ENCODE data around the gene PDZRN3. TPM values are rescaled to one million over a fixed set of nuclear protein-coding genes. Genes with fewer than 3 reads are reported as not detected.

PDZRN3 gene
- total RNA-seq, 1 donor from 2014 or later = 37.9 TPM

DNA sequence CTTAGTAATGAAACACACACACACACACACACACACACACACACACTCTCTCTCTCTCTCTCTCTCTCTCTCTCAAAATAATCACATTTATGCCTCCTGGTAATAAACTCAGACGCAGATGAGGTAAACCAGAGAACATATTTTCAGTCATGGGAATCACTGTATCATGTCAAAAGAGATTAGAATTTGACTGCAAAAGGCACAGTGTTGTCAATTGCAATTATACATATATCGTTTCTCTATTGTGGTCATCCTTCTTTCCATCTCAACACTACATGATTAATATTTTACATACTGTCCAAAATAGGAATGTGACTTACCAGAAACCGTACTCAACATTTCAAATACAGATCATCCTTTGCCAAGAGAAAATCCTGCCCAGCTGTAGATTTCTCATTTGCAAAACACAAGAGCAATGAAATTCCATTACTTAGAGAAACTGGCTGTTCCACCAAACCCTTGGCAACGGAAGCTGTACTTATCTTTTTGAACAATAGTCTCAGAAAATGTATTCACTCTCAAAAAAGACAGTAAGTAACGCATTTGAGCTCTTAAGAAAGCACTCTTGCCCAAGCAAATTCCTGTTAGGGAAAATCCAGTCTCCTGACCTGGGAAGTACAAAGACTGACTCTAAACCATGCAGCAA lies 24.3 kb downstream of the PDZRN3 start:
- intact Hi-C loops (cut with DNase I) = no loop called here
- ATAC-seq (no peak), DNase-seq (ENCODE audit: low spot score) (no peak)

DNA sequence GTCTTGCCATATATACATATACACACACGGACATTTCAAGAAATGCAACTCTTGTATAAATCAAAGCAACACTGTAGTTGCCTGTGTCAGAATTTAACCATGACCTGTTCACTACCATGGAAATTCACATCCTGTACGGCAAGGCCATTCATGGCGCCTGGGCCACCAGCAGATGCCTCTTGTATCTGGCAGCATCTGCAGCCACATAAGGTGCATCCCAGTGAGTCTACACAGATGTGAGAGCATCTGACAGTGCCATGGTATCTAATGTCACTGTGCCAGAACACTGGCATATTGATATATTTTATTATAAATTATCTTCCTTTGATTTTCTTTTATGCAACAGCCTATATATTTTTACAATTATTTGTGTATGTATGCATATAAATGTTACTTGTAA lies 25.1 kb downstream of the PDZRN3 start:
- intact Hi-C loops (cut with DNase I) = no loop called here
- ATAC-seq (no peak), DNase-seq (ENCODE audit: low spot score) (no peak)

DNA sequence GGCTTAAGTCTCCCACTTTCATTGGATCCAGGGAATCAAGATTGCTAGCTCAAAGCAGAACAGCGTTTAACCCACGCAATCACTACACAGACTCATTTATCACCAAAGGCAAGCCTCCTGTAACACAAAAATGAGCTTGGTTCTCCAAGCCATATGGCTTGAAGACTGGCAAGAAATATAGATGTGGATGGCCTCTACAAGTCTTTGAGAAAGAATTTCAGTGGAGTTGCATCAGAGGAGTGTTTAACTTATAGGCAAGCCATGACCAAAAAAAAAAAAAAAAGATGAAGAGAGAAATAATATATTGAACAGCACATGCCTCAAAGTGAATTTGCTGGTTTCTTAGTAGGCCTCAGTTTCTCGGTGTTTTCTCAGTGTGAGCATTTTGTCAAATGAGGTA lies 27.3 kb downstream of the PDZRN3 start:
- DNase-seq (ENCODE audit: low spot score) (no peak), ATAC-seq (no peak)
- intact Hi-C loops (cut with DNase I) = no loop called here

DNA sequence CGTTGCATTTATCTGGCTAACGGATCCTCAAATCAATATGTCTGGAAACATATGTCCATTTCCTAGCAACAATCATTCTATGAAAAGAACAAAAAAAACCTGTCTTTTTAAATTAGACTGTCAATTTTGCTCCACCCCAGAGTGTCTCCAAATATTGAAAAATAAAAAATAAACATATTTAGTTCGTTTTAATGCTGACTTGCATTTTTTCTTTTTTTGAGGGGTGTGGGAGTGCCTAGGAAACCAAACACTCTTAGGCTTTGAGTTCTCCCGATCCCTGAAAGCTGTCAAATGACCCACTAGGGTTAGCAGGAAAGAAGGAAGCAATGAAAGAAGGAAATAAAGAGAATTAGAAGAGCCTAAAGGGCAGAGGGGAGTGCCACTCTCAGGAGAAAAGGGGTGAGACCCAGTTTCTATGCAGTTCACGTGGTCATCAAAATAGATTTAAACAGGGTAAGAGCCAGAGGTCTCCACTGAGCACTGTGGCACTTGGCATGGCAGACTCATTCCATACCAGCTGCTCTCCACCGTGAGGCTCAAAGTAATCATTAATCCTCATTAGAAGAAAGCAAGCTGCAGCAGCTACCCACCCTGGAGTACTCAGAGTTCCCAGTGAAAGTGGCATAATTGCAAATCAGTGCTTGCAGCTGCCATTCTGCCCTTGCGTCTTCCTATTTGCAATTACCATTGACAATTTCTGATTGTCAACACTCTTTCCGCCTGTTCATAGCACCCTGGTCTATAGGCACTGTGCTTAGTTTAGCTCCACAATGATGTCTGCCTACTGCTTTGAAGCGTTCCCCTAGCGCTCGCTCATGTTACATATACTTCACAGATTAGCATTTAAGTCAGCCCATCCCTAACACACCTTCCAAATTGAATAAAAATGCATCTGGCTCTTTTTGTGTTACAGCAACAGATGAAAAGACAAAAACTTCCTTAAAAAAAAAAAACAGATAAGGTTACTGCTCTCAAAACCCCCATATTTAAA lies 32.3 kb downstream of the PDZRN3 start:
- ATAC-seq (no peak), DNase-seq (ENCODE audit: low spot score) (no peak)
- intact Hi-C loops (cut with DNase I) = no loop called here

DNA sequence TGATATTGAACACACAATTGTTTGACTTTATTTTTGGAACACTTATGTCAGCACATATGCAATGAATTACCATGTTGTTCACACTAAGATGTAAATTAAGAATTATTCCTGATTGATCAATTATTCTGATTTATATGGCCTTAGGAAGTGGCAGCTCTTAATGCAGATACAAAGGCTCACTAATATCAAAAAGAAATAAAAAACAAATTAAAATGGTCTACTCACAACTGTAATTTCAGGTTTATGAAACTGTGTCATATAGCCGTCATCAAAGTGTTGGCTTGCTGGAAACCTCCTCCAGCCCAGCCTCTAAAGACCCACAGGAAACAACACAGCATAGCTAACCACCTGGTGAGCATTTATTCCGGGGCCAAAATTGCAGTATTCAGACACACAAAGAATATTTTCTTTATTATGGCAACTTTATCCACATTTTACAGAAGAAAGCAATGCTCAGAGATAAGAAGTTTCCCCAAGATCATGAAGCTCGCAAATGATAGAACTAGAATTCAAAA lies 33.4 kb downstream of the PDZRN3 start:
- DNase-seq (ENCODE audit: low spot score) (no peak), ATAC-seq (no peak)
- intact Hi-C loops (cut with DNase I) = no loop called here

DNA sequence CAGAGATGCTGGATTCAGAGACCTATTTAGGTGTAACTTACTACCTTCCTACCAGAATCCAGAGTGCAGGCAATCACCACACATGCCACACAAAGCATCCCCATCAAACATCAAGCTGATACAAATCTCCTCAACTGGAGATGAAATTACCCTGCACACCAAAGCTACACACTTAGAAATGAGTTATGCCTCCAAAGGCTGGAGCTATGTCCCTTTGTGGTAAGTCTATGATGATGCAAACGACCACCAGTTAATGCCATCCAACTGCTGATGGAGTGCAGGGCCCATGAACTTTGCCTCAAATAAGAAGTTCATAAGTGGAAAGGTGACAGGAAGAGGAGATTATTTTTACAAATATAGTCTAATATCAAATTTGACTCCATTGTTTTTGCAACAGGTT lies 38.1 kb downstream of the PDZRN3 start:
- no peak for ATAC-seq
- no peak for DNase-seq (ENCODE audit: low spot score)
- intact Hi-C loops (cut with DNase I) = no loop called here

DNA sequence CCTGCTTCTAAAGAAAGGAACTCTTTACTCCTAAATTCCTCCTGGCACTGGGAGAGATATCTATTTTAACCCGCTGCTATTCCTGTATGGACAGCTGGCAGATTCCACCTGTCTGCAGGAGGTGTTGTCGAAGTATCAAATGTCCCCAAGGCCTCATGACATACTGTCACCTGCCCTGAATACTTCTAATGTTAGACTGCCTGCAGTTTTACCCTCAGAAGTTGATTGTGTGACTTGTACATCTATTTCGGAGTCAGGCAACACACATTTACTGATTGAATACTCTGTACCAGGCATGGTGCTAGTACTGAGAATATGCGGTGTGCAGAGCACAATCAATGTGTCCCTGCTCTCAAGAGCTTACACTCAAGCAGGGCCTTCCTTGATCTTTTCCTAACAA lies 38.6 kb downstream of the PDZRN3 start:
- no peak for ATAC-seq
- no peak for DNase-seq (ENCODE audit: low spot score)
- intact Hi-C loops (cut with DNase I) = no loop called here

DNA sequence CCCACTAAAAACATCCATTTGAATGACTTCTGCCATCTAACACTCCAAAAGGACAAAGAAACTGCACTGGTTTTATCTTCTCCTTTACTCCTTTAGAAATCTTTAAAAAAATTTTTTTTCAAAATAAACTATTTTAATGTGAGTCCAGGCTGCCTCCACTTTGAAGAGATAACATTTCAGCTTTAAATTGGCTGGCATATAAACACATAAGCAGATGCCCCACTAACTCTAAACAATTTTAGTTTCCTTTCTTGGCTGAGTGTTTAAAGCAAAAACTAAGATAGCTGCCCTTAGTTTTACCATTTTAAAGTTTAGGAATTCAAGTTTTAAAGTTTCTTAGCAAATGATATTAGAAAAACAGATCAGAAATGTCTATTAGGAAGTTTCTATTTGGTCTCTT lies 39.9 kb downstream of the PDZRN3 start:
- intact Hi-C loops (cut with DNase I) = no loop called here
- no peak for ATAC-seq
- DNase-seq (ENCODE audit: low spot score) = no peak

DNA sequence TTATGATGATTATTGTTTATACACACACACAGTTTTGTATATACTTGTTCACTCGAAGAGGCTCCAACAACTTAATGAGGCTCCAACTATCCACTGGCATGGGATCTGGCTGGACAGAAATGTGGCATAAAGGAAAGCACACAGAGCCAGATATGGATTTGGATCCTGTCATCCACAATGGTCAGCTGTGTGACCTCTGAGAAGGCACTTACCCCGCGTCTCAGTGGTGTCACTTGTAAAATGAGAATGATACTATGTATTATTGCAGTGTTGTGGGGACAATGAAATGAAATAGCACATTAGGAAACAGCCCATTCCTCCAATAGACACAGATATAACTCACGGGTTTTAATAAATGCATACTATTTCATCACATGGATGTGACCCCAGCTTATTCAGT lies 42.2 kb downstream of the PDZRN3 start:
- intact Hi-C loops (cut with DNase I) = no loop called here
- ATAC-seq (no peak), DNase-seq (ENCODE audit: low spot score) (no peak)

DNA sequence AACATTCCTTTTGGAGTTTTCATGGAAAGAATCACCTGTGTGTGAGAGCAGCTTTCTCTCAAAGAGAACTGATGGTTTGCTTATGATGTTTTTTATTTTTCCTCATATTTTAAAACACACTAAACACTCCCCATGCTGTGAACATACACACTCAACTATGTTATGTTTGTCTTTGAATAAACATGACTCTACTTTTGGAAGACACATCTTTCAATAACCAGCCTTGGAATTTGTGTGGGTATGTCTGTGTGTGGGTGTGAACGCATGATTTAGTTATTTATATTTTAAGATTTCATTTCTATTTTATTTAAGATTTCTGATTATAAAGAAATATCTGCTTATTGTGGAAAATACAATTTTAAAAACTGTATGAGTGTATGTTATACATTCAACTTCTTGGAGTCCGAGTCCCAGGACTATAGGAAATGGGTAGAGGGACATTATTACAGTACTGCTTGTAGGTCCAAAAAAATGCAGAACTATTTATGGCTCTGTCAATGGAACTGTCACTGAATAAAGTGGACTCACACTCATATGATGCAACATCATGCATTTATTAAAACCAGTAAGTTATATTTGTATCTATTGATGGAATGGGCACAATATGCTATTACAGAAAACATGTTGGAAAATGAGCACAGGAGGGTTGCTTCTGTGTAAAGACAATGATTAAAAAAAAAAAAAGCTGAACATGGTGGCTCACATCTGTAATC lies 43.5 kb downstream of the PDZRN3 start:
- intact Hi-C loops (cut with DNase I) = no loop called here
- ATAC-seq (no peak), DNase-seq (ENCODE audit: low spot score) (no peak)

DNA sequence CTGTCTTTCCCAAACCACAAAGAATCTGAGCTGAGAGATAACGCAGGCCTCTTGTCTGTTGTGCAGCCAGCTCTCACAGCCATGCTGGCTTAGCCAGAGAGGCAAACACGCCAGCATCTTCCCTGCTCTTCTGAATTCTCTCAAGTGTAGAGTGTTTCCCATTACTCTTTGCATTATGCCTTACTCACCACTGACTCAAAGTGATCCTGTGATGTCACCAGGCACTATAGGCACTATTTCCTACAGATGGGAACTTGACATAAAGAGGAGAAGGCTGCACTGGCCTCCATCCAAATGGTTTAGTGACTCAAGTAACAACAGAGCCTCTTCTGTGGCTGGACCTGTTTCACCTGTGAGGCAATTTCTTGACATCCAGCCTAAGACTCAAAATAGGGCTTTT lies 44.4 kb downstream of the PDZRN3 start:
- no peak for ATAC-seq
- intact Hi-C loops (cut with DNase I) = no loop called here
- no peak for DNase-seq (ENCODE audit: low spot score)

DNA sequence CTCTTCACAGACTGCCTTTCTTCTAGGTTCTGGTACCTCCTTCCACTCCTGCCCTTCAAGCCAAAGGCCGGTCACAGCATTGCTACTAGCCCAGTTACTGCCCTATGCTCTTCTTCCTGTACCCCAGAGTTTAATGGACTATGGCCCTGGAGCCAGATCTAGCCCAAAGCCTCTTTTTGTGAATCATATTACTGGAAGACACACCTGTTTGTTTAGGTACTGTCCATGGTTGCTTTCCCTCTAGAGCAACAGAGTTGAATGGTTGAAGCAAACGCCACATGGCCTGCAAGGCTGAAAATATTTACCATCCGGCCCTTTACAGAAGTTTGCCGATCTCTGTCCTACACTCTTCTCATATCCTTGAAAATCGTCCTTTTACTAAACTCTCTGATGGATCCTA lies 47.0 kb downstream of the PDZRN3 start:
- intact Hi-C loops (cut with DNase I) = no loop called here
- no peak for DNase-seq (ENCODE audit: low spot score)
- ATAC-seq = no peak

DNA sequence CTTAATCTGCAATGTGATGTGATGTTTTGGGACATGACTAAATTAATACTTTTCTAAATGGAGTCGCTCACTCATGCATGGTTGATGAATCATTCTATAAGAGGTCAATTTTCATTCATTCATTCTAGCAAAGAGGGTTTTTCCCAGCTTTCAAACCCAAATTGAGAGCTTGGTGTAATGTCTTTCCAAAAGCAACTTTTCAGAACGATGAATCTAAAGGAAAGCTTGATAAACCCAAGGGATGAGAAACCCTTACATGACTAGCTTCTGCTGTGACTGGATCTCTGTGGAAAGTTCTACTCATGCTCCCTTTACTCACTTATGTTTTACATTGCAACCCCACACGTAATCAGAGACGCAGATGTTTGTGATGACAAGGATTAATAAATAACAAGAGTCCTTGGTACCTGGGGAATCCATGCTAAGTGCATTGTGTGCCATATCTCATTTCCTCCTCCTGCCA lies 47.7 kb downstream of the PDZRN3 start:
- DNase-seq (ENCODE audit: low spot score) (no peak), ATAC-seq (no peak)
- intact Hi-C loops (cut with DNase I) = no loop called here

DNA sequence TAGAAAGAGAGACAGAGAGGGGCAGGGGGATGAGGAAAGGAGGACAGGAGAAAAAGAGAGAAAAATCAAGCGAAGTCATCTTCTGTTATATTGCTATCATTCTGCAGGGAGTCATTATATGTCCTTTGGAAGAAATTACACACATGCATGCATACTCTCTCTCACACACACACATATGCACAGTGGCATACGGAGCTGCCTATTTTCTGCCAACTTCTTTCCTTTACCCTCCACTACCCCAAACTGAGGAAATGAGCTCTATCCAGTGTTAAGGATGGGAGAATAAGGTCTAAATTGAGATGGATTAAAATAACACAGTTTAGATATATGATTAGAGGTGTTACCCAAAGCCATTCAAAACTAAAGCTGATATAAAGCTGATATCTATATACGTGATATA lies 48.8 kb downstream of the PDZRN3 start:
- ATAC-seq = no peak
- intact Hi-C loops (cut with DNase I) = no loop called here

DNA sequence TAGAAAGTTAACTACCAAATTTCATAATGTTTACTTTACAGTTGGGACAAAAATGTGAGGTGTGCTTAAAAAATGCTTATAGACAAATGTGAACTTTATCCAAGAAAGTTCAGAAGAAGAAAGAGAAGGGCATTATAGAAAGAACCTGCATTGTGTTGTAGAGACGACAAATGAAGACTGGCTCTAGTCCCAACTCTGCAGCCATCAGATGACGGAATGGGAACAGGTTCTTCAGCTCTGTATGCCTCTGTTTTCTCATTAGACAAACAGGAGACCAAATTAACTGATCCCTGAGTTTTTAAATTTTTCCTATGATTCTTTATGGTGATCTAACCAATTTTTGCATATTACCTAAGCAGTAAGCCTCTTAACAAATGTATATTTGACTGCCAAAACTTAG lies 49.2 kb downstream of the PDZRN3 start:
- ATAC-seq (no peak), DNase-seq (ENCODE audit: low spot score) (no peak)
- intact Hi-C loops (cut with DNase I) = no loop called here

More for the DNA sequence above, 48.8 kb downstream of the PDZRN3 start:
- no peak for DNase-seq (ENCODE audit: low spot score)

DNA sequence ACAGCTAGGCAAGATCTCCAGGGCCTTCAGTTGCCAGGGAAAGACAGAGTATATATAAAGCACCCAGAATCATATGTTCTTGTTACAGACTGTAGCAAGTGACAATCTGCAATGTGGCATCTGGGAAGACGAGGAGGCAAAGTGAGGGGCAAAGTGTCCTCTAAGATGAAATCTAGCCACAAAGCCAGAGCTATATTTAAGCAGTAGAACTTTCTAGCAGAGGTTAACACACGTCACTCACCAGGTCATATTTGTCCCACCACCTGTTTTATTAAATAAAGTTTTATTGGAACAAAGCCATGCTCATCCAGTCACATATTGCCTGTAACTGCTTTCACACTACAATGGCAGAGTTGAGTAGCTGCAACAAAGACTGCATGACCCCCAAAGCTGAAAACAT lies 51.5 kb downstream of the PDZRN3 start:
- DNase-seq (ENCODE audit: low spot score) (no peak), ATAC-seq (no peak)
- intact Hi-C loops (cut with DNase I) = no loop called here

DNA sequence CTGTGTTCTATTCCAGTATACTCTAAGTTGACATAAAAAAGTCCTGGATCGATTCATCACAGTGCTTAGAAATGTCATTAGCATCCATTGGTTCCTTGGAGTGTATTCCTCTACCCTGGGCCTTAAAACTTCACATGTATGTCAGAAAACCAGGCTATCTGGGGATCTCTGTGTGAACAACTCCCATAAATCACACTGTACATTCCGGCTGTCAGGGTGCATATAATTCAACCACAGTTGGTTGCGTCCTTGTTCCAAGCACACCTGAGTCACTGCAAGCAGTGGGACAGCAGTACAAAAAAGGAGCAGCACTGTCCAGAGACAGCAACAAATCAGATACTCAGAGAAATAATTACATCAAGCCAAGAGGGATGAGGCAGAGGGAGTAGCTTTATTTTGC lies 52.4 kb downstream of the PDZRN3 start:
- DNase-seq (ENCODE audit: low spot score) (no peak), ATAC-seq (no peak)
- intact Hi-C loops (cut with DNase I) = no loop called here

DNA sequence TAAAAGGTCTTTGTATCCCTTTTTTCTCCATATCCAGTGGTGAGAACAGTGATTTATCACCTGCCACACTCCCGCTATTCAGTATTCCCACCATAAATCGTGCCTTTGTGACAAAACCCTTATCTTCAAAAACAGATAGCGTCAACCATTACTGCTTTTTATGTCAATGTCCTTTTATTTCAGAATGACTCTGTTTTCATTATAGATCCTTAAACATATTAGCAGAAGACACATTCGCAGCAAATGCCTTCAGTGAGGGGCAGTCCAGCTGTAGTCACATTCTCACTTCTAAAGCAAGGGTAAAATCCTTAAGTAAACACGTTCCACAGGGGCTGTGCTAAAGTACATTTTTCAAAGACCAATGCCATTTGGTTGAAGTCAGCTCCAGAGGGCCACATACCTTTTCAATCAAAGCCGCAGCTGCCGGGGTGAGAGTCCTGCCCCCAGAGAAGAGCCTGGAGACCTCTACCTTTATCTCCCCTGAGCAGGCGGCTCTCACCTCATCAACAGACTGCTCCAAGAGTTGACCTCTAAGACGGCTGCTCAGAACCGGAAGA lies 53.4 kb downstream of the PDZRN3 start:
- no peak for ATAC-seq
- no peak for DNase-seq (ENCODE audit: low spot score)
- intact Hi-C loops (cut with DNase I) = no loop called here

DNA sequence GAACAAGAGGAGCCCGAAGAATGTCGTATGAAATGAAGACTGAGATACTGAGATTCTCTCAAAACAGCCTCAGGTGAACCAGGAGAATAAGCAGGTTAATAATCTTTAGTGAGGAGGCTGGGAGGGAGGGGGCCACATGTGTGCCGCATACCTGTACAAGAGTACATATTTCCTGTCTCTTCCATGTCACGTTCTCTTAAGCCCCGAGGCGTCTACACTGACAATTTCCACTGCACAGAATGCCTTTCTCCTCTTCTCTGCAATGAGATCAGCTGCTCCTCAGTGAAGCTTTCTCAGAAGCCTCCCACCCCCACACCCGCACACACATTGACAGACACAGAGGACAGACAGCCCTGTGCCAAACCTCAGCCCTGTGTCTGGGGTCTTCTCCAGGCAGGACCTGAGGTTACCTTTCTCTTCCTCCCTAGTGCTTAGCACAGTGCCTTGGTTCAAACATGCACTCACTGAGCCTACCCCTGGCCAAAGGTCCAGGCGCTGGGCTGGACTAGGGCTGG lies 55.4 kb downstream of the PDZRN3 start:
- ATAC-seq (peak; percentile 33), DNase-seq (ENCODE audit: low spot score) (no peak)
- intact Hi-C loops (cut with DNase I) = no loop called here
